ENCODE measurements around the gene UBL3.

UBL3 gene

DNA sequence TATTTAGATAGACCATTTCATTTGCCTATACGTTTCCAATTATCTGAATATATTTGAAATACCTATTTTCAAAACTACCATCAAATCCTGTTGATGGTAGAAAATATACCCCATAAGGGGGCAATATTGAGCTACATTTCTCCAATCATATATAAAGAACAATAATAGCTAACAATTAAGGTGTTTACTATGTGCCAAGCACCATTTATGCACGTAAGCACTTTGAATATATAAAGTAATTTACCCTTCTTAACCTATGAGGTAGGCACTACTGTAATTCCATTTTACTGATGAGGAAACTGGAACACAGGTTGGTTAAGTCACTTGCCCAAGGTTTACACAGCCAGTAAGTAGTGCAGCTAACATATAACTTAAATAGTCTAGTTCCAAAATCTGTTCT is 79.2 kb downstream of the UBL3 start:
- no peak overlapping the region for H3K4me3 ChIP-seq (replicated peaks in 1 of 2; ENCODE audit: low read depth in 2 of 2, low read length in 2 of 2)
- peak; percentile 53 to 68 for DNase-seq (ENCODE audit: low read depth in 2 of 2)
- TF ChIP-seq, protein P1, sequence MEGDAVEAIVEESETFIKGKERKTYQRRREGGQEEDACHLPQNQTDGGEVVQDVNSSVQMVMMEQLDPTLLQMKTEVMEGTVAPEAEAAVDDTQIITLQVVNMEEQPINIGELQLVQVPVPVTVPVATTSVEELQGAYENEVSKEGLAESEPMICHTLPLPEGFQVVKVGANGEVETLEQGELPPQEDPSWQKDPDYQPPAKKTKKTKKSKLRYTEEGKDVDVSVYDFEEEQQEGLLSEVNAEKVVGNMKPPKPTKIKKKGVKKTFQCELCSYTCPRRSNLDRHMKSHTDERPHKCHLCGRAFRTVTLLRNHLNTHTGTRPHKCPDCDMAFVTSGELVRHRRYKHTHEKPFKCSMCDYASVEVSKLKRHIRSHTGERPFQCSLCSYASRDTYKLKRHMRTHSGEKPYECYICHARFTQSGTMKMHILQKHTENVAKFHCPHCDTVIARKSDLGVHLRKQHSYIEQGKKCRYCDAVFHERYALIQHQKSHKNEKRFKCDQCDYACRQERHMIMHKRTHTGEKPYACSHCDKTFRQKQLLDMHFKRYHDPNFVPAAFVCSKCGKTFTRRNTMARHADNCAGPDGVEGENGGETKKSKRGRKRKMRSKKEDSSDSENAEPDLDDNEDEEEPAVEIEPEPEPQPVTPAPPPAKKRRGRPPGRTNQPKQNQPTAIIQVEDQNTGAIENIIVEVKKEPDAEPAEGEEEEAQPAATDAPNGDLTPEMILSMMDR (IDR thresholded peaks at IDR 0.05; ENCODE audit: low read depth, low read length): no peak

DNA sequence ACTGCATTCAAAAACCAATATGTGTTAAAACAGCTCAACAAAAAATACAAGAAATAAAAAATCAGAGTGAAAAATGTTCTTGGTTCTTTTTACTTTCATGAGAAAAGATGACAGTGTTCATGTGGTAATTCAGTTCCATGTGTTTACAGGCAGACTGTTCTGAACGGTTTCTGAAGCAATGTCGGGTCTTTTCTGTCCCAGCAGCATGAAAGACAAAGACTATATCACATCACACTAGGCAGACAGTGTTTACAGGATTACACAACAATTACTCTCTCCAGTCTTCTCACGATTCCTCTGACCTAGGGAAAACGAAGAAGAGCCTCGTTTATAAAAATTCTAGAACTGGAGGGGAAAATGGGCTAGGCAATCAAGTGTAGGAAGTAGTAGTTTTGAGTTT is 83.4 kb downstream of the UBL3 start:
- H3K4me3 ChIP-seq (replicated peaks in 1 of 2; ENCODE audit: low read depth in 2 of 2, low read length in 2 of 2): no peak overlapping the region
- TF ChIP-seq, protein P1 (IDR thresholded peaks at IDR 0.05; ENCODE audit: low read depth, low read length): no peak
- DNase-seq (ENCODE audit: low read depth in 2 of 2): no peak

DNA sequence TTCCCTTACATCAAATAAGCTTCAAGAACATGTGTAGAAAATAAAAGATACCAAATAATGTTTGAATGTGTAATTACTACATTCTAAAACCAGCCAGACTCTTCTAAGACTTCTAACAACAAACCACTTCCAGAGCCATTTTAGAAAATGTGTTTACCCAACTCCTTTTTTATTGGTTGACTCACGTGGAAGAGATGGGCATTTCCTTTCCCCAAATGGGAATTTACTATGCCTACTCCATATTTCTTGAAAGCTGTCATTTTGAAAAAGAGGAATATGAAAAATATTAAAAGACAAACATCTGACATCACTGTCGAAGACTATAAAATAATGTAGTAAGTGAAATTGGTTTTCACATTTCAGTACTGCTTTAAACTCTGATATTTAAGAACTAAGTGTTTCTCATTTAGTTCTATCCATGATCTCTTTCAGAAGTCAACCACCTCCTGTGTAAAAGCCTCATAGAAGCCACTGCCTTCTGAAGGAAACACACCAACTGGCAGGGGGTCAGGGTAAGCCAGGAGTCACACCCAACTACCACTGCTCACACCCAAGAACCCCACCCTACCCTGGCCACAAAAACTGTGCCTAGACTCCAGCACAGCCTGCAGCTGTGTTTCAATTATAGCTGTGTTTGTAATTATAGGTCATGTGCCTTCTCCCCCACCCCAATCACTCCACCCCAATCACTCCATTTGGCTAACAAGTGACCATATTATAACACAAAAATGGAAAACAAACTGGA is 86.8 kb downstream of the UBL3 start:
- no peak for DNase-seq (ENCODE audit: low read depth in 2 of 2)
- TF ChIP-seq, protein P1 (IDR thresholded peaks at IDR 0.05; ENCODE audit: low read depth, low read length): no peak

DNA sequence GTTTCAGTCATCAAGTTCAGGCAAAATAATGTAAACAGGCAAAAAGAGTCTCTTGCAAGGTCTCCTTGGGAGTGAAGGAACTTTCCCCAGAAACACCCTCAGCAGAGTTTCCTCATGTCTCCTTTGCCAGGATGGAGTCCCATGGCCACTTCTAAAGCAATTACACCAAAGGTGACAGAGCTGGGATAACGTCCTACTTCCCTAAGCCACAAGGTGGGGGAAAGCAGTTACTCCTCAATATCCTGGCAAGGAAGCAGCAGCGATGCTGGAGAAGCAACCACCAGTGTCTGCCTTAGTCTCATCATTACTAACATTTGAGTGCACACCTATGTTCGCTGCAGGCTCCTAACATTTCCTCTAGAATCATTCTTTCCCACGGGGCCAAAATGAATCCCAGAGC is 88.6 kb downstream of the UBL3 start:
- no peak for DNase-seq (ENCODE audit: low read depth in 2 of 2)
- TF ChIP-seq, protein P1 (IDR thresholded peaks at IDR 0.05; ENCODE audit: low read depth, low read length): no peak
- H3K4me3 ChIP-seq (replicated peaks in 1 of 2; ENCODE audit: low read depth in 2 of 2, low read length in 2 of 2): no peak overlapping the region

More for the DNA sequence above, 86.8 kb downstream of the UBL3 start:
- no peak overlapping the region for H3K4me3 ChIP-seq (replicated peaks in 1 of 2; ENCODE audit: low read depth in 2 of 2, low read length in 2 of 2)

DNA sequence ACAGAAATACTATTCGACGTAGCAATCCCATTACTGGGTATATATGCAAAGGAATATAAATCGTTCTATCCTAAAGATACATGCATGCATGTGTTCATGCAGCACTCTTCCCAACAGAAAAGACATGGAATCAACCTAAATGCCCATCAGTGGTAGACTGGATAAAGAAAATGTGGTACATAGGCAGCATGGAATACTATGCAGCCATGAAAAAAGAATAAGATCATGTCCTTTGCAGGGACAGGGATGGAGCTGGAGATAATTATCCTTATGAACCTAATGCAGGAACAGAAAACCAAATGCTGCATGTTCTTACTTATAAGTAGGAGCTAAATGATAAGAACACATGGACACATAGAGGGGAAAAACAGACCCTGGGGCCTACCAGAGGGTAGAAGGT is 89.3 kb downstream of the UBL3 start:
- TF ChIP-seq, protein P1 (IDR thresholded peaks at IDR 0.05; ENCODE audit: low read depth, low read length): no peak
- no peak overlapping the region for H3K4me3 ChIP-seq (replicated peaks in 1 of 2; ENCODE audit: low read depth in 2 of 2, low read length in 2 of 2)
- no peak for DNase-seq (ENCODE audit: low read depth in 2 of 2)

DNA sequence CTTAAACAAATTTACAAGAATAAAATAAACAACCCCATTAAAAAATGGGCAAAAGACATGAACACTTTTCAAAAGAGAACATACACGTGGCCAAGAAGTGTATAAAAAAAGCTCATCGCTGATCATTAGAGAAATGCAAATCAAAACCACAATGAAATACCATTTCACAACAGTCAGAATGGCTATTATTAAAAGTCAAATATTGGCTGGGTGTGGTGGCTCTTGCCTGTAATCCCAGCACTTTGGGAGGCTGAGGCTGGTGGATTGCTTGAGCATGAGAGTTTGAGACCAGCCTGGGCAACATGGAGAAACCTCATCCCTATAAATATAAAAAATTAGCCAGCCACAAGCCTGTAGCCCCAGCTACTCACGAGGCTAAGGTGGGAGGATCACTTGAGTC is 89.9 kb downstream of the UBL3 start:
- no peak overlapping the region for H3K4me3 ChIP-seq (replicated peaks in 1 of 2; ENCODE audit: low read depth in 2 of 2, low read length in 2 of 2)
- TF ChIP-seq, protein P1 (IDR thresholded peaks at IDR 0.05; ENCODE audit: low read depth, low read length): no peak

More for the DNA sequence above, 89.9 kb downstream of the UBL3 start:
- no peak for DNase-seq (ENCODE audit: low read depth in 2 of 2)
